GM21737 (cell line): Measurements from ENCODE around the gene ILF3.
"Not testable (repeated sequence)": the region's sequence is repeated elsewhere in the genome, so short reads cannot be mapped to it uniquely, and the experiment has no call there.

Experiments used
- ATAC-seq: cut with Tn5 transposase; IDR thresholded peaks from one replicate; pipeline ENCODE4 v1.9.1; 2021; ENCODE audit warnings: mild to moderate bottlenecking, moderate library complexity; ENCODE audit not compliant: unreplicated experiment

ILF3 gene

GRCh38 chr19:10671922-10672321 lies 17.8 kb downstream of the ILF3 start:
- ATAC-seq, result not testable (repeated sequence)

DNA sequence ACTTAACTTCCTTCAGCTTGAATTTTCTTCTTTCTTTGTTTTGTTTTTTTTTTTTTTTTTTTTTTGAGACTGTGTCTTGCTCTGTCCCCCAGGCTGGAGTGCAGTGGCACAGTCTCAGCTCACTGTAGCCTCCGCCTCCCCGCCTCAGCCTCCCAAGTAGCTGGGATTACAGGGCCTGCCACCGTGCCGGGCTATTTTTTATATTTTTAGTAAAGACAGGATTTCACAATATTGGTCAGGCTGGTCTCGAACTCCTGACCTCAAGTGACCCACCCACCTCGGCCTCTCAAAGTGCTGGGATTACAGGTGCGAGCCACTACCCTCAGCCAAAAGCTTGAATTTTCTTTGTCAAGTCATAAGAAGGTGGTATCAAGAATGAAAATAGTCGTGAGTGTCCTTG lies 21.1 kb downstream of the ILF3 start:
- not testable (repeated sequence) for ATAC-seq

DNA sequence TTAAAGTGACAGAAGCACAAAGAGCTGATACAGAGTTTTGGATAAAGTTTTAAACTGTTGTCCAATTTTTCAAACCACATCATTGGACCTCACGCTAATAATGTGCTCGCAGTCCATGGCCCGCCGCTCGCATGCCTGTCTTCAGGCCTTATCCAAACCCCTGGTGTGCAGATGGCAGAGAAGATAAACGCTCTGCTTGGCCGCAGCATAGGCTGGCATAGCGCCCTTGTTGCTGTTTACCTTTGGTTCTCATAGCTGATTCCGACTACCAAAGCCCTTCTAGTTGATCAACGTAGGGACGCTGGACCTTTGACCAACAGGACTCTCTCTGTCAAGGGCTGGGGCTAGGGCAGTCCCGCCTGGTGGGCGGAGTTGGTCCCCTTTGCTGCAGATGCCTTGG lies 23.6 kb downstream of the ILF3 start:
- no peak for ATAC-seq

GRCh38 chr19:10678813-10679212 lies 24.7 kb downstream of the ILF3 start:
- no peak for ATAC-seq

- no peak for ATAC-seq
Observed at GRCh38 chr19:10679743-10680142, 25.6 kb downstream of the ILF3 start.

DNA sequence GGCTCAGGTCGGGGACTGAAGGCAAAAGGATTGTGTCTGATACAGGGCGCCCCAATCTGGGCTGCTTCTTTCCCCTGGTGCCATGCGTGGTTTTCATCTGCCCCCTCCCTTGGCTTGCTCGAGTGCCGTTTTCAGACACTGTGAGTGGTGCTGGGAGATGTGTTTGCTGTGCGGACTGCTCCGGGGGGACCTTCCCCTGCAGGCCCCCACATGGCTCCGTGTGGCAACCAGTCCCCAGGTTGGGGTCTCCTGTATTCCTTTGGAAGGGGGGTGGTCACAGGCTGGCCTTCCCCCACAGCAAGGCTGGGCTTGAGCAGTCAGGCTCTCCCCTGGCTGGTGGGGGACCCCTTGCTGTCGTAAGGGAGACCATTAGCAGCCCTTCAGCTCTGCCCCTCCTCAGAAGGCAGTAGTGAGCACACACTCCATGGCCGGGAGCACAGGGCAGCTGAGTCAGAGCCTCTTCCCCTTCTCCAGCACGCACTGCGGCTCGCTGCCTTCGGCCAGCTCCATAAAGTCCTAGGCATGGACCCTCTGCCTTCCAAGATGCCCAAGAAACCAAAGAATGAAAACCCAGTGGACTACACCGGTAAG lies 26.5 kb downstream of the ILF3 start:
- no peak for ATAC-seq

- no peak for ATAC-seq
Observed at GRCh38 chr19:10681658-10682057, 27.5 kb downstream of the ILF3 start.

- ATAC-seq, result no peak
Observed at GRCh38 chr19:10682397-10683063, 28.4 kb downstream of the ILF3 start.

DNA sequence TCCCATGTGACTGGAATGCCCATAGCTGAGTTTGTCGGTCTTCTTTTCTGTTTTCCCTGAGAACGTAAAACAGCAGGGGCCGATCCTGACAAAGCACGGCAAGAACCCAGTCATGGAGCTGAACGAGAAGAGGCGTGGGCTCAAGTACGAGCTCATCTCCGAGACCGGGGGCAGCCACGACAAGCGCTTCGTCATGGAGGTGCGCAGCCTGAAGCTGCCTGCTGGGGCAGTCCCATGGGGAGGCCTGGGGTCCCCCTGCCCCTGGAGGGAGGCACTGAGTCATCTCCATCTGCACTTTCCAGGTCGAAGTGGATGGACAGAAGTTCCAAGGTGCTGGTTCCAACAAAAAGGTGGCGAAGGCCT lies 28.9 kb downstream of the ILF3 start:
- ATAC-seq, result no peak

DNA sequence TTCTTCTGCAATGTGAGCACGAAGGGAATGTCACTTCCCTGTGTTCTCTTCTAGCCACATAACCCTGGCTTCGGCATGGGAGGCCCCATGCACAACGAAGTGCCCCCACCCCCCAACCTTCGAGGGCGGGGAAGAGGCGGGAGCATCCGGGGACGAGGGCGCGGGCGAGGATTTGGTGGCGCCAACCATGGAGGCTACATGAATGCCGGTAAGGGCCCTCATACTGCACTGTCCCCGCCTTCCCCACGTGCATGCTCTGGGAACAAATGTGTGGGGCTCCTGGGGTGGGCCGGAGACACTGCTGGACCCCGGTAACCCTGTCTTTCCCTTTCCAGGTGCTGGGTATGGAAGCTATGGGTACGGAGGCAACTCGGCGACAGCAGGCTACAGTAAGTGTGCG lies 29.4 kb downstream of the ILF3 start:
- ATAC-seq, result no peak

GRCh38 chr19:10685210-10685609 lies 31.1 kb downstream of the ILF3 start:
- no peak for ATAC-seq

DNA sequence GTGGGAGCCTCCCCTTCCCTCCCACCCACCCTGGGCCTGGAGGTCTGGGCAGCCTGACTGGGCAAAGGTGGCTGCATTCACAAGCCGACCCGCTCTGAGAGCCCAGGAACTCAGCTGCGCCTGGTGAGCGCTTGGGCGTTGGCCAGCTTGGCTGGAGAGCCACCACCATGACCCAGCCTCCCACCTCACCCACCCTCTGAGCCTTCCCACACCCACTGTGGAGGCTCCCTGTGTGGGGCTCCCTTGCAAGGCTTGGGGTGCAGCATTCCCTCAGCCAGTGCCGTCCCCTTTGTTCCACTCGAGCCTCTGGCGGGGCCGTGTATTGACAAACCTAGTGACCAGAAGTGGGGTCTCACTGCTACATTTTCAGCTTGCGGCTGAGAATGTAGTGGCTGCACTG lies 32.0 kb downstream of the ILF3 start:
- ATAC-seq, result no peak

GRCh38 chr19:10686661-10687517 lies 32.7 kb downstream of the ILF3 start:
- ATAC-seq, result no peak

GRCh38 chr19:10687518-10688288 lies 33.6 kb downstream of the ILF3 start:
- no peak for ATAC-seq

DNA sequence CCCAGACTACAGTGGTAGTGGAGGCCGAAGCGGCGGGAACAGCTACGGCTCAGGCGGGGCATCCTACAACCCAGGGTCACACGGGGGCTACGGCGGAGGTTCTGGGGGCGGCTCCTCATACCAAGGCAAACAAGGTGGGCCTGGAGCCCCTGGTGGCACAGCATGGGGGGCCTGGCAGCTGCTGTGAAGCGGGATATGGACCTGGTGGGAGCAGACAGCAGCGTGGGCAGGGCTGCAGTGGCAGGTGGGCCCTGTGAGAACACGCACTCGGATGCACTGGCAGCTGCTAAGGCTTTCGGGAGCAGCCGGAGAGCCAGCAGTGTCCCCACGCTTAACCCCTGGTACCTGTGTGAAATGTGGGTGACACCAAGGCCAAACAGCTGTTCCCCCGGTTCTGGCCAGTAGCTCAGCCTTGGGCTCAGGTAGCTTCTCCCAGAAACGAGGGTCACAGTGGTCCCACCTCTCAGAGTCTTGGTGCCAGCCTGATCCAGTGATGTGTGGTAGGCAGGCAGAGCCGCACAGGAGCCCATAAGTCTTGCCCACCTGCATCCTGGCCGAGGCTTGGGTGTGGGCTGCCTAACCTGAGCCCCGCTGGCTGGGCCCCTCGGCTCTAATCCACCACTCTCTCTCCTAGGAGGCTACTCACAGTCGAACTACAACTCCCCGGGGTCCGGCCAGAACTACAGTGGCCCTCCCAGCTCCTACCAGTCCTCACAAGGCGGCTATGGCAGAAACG lies 34.6 kb downstream of the ILF3 start:
- ATAC-seq, result no peak

GRCh38 chr19:10690341-10690781 lies 36.2 kb downstream of the ILF3 start:
- ATAC-seq, result no peak

- ATAC-seq, result no peak
Observed at GRCh38 chr19:10691178-10691881, 37.2 kb downstream of the ILF3 start.

DNA sequence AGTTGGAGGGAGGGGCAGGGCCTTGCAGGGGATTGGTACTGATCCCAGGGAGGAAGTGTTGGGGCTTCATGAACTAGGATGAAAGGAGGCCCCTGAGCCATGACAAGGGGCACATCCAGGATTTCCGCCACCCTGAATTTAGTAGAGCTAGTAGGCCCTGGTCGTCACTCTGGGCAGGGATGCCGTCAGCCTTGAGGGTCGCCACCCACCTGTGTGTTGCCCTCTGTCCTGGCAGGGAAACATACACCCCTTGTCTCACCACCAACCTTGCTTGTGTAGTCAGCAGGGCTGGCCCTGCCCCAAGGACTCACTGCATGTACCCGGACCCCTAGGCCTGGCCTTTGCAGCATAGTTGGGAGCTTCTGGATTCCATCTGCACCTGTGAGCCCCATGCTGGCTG lies 37.7 kb downstream of the ILF3 start:
- ATAC-seq, result no peak

DNA sequence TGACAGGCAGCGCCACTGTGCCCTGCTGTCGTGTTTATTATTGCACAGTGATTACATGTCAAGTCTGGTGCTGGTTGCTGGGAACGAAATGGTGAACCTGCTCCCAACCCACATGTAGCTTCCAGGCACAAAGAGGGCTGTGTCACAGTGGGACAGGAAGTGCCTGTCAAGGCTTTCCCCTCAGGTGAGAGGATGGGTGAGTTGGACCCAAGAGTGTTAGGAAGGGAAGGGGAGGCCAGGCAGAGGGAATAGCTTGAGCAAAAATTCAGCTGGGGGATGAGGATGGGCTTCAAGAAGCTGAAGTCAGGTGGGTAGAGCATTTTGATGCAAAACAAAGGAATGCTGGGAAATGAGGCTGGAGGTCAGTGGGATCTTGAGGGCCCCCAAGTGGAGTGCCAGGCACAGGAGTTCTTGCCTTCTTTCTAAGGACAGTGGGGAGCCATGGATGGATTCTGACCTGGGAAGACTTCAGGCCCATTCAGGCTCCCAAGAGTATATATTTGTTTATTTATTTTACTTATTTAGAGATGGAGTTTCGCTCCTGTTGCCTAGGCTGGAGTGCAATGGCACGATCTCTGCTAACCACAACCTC lies 38.6 kb downstream of the ILF3 start:
- ATAC-seq, result no peak
